Skeletal muscle satellite cell (primary cell): ENCODE data around the gene SERPINH1.

ENCODE experiments used
- H3K27me3 ChIP-seq: 2 replicates; pipeline ENCODE4 v1.7.0; 2013; ENCODE audit warnings: low read length; ENCODE audit not compliant: control insufficient read depth, insufficient read depth
- H3K36me3 ChIP-seq: 2 replicates; pipeline ENCODE4 v1.7.0; 2013; ENCODE audit warnings: mild to moderate bottlenecking, control low read depth, low read length; ENCODE audit not compliant: insufficient read depth
- H3K4me1 ChIP-seq: 2 replicates; pipeline ENCODE4 v1.7.0; 2013; ENCODE audit warnings: low read length; ENCODE audit not compliant: control insufficient read depth, insufficient read depth
- H3K4me2 ChIP-seq: 2 replicates; pipeline ENCODE4 v1.7.0; 2013; ENCODE audit warnings: mild to moderate bottlenecking, low read length
- H3K4me3 ChIP-seq: 2 replicates; pipeline ENCODE4 v1.7.0; 2013; ENCODE audit warnings: low read length
- H3K9ac ChIP-seq: 2 replicates; pipeline ENCODE4 v1.7.0; 2013; ENCODE audit warnings: mild to moderate bottlenecking, low read depth, low read length, moderate library complexity
- H3K9me3 ChIP-seq: replicated peaks from 2 replicates; pipeline ENCODE4 v1.7.0; 2013; ENCODE audit warnings: mild to moderate bottlenecking, control low read depth, low read length

The SERPINH1 gene

GRCh38 chr11:75547617-75548058, 14.4 kb upstream of the SERPINH1 start:
- H3K27me3 ChIP-seq, result no peaks in the 10 kb centered on the region
- no peaks in the 10 kb centered on the region for H3K9me3 ChIP-seq
- H3K4me2 ChIP-seq, result no peak overlapping the region
- H3K4me1 ChIP-seq, result peaks cover 2% of the 10 kb centered on the region
- peak overlapping the region; percentile 8 for H3K9ac ChIP-seq
- H3K36me3 ChIP-seq, result no peaks in the 10 kb centered on the region
- H3K4me3 ChIP-seq, result no peak overlapping the region

DNA sequence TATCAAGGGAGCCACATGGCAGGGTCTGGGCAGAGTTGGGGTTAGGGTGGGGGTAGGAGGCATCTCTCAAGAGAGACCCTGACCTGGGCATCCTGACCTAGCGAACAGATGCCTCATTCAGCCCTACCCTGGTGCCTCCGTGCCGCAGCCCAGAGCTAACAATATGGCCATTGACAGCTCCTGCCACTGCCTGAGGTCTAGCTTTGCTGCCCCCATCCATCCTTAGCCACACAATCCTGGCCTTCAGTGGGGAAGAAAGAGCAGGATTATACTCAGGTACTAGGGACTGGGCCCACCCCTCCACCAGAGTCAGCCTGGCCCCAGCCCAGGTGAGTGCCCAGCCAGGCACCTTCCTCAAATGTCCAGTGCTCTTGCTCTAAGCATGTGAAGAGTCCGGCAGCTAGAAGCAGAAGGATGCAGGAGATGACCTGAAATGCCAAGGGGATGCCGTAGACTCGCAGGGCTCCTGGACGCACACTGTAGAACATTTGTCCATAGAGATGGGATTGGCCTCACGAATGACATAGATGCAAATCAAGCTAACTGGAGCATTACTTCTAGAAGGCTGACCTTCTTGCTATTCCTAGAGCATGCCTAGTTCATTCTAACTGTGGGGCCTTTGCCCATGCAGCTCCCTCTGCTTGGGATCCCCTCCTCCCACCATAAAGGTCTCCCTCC, 13.3 kb upstream of the SERPINH1 start:
- Histone ChIP-seq H3K27me3 (no peaks in the 10 kb centered on the region), H3K4me3 (no peak overlapping the region), H3K9ac (no peak overlapping the region), H3K4me2 (no peak overlapping the region), H3K9me3 (no peaks in the 10 kb centered on the region), H3K4me1 (peaks cover 5% of the 10 kb centered on the region), H3K36me3 (no peaks in the 10 kb centered on the region)

DNA sequence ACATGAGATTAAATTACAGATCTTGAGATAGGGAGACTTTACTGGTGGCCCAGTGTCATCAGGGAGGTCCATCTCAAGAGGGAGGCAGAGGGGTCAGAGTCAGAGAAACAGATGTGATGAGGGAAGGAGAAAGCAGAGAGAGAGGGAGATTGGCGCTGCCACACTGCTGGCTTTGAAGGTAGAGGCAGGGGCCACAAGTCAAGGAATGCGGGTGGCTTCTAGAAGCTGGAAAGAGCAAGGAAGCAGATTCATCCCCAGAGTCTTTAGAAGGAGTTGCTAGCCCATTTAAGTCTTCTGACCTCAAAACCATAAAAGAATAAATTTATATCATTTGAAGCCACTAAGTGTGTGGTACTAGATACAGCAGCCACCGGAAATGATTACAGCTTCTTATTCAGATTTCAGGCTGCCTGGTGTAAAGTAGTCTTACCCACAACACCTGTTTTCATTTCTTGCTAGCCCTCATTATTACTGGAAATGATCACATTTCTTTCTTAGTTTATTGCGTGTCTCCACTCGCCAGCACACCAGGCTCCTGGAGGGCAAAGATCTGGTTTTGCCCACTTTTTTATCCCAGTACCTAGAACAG, 12.6 kb upstream of the SERPINH1 start:
- H3K9me3 ChIP-seq, result no peaks in the 10 kb centered on the region
- no peaks in the 10 kb centered on the region for H3K36me3 ChIP-seq
- no peak overlapping the region for H3K4me2 ChIP-seq
- no peak overlapping the region for H3K4me3 ChIP-seq
- no peak overlapping the region for H3K9ac ChIP-seq
- H3K27me3 ChIP-seq, result no peaks in the 10 kb centered on the region
- H3K4me1 ChIP-seq, result peaks cover 12% of the 10 kb centered on the region

GRCh38 chr11:75553182-75553581, 8.9 kb upstream of the SERPINH1 start:
- H3K36me3 ChIP-seq, result no peaks in the 10 kb centered on the region

DNA sequence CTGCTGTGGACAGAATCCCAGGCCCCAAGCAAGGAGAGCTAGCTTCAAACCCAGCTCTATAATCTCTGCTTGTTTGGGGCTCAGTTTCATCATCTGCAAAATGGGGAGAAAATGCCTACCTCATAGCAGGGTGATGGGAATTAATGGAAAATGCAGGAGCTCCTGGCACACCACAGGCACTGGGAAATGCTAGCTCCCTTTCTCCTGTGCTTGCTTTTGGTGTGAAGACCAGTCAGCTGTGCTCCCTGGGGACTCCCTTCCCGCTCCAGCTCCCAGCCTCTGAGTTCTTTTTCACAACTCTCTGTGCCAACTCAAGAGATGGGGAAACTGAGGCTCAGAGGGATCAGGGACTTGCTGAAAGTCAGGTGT, 8.2 kb upstream of the SERPINH1 start:
- Histone ChIP-seq H3K4me2 (peak overlapping the region; percentile 57), H3K4me3 (no peak overlapping the region), H3K9ac (no peak overlapping the region), H3K36me3 (no peaks in the 10 kb centered on the region), H3K27me3 (no peaks in the 10 kb centered on the region), H3K9me3 (no peaks in the 10 kb centered on the region), H3K4me1 (peaks cover 35% of the 10 kb centered on the region)

More at GRCh38 chr11:75553182-75553581, 8.9 kb upstream of the SERPINH1 start:
- Histone ChIP-seq H3K4me3 (no peak overlapping the region), H3K9ac (no peak overlapping the region), H3K4me1 (peaks cover 28% of the 10 kb centered on the region), H3K9me3 (no peaks in the 10 kb centered on the region), H3K4me2 (no peak overlapping the region), H3K27me3 (no peaks in the 10 kb centered on the region)

DNA sequence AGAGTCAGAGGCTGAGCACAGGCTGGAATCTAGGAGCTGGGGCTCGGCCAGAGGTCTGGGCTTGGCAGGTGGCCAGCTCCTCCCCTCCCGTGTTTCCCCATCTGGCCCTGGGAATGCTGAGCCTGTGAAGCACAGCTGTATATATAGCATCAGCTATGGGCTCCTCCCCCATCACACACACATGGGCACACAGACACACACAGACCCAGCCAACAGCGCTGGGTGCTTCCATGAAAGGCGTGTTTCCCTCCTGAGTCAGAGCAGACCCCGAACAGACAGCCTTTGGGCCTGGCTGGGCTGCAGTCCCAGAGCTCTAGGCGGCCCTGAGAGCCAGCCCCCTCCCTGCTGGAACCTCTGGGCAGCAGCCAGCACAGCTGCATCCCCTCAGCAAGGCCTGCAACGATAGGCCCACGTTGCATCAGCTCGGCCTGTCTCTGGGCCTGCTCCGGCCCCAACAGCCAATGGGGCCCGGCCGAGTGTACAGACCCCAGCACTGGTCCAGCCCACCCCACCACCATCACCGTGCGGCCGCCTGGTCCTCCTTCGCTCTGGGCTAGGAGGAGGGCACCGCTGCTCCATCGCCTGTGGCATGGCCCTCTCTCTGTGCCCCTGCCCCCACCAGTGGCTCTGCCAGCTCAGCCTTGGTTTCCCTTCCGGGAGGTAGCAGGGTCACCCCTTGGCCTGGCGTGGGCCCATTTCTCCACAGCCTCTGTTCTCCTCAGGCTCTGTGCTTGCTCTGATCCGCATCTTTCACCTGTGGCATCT, 7.6 kb upstream of the SERPINH1 start:
- Histone ChIP-seq H3K9ac (peak overlapping the region; percentile 57), H3K27me3 (no peaks in the 10 kb centered on the region), H3K4me1 (peaks cover 40% of the 10 kb centered on the region), H3K4me2 (peak overlapping the region; percentile 57), H3K4me3 (peak overlapping the region; percentile 40), H3K36me3 (no peaks in the 10 kb centered on the region), H3K9me3 (no peaks in the 10 kb centered on the region)

GRCh38 chr11:75555079-75555811, 6.8 kb upstream of the SERPINH1 start:
- H3K27me3 ChIP-seq, result no peaks in the 10 kb centered on the region
- peaks cover 44% of the 10 kb centered on the region for H3K4me1 ChIP-seq
- H3K9me3 ChIP-seq, result no peaks in the 10 kb centered on the region
- no peaks in the 10 kb centered on the region for H3K36me3 ChIP-seq
- H3K4me2 ChIP-seq, result peak overlapping the region; percentile 57
- peak overlapping the region; percentile 57 for H3K9ac ChIP-seq
- H3K4me3 ChIP-seq, result no peak overlapping the region

- Histone ChIP-seq H3K9ac (no peak overlapping the region), H3K27me3 (no peaks in the 10 kb centered on the region), H3K4me1 (peaks cover 44% of the 10 kb centered on the region), H3K4me3 (no peak overlapping the region), H3K36me3 (no peaks in the 10 kb centered on the region), H3K9me3 (no peaks in the 10 kb centered on the region), H3K4me2 (no peak overlapping the region)
These were observed 5.8 kb upstream of the SERPINH1 start for GRCh38 chr11:75556275-75556674.

GRCh38 chr11:75557666-75558494, 4.2 kb upstream of the SERPINH1 start:
- no peaks in the 10 kb centered on the region for H3K9me3 ChIP-seq
- peak overlapping the region; percentile 53 for H3K4me3 ChIP-seq
- H3K36me3 ChIP-seq, result no peaks in the 10 kb centered on the region
- no peaks in the 10 kb centered on the region for H3K27me3 ChIP-seq
- H3K9ac ChIP-seq, result peak overlapping the region; percentile 65
- H3K4me1 ChIP-seq, result peaks cover 49% of the 10 kb centered on the region
- H3K4me2 ChIP-seq, result peak overlapping the region; percentile 75

DNA sequence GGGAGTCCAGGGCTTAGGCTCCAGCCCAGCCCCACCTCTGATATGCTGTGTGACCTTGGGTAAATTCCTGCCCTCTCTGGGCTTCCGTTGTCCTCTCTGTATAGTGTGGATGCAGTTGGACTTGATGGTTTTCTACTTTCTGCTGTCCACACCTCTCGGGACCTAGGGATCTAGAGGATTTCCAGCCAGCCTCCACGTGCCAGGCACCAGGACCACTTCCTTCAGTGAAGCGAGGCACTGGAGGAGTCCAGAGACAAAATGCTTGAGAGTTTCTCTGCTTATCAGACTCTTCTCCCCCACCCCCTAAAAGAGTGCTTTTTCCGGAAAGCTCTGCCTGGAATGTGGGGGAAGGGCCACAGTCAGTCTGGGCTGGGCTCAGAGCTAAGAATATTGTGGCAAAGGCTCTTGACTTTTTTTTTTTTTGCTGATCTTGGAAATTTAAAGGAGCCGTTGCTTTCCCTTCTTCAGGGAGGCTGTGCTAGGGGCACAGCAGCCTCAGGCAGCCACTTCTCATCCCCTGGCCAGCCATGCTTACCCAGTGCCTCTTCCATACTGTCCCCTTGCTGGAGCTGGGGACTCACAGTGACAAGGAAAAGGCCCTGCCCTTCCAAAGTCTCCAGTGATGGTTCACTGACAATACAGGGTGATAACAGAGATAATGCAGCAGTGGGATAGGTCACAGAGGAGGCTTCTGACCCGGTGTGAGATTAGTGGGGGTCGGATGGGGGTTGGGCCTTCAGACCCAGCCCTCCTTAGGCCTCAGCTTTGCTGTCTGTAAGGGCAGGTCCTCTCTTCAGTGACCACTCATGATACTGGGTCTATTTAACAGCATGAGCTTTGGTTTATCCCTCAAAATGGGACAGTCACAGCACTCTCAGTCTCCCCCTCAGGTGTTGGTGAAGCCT, 2.9 kb upstream of the SERPINH1 start:
- H3K4me1 ChIP-seq, result peaks cover 47% of the 10 kb centered on the region
- H3K27me3 ChIP-seq, result no peaks in the 10 kb centered on the region
- H3K9me3 ChIP-seq, result no peaks in the 10 kb centered on the region
- H3K36me3 ChIP-seq, result peaks cover under 1% of the 10 kb centered on the region
- H3K4me2 ChIP-seq, result peak overlapping the region; percentile 75
- H3K4me3 ChIP-seq, result peak overlapping the region; percentile 53
- peak overlapping the region; percentile 65 for H3K9ac ChIP-seq
